H7 (cell line): Measurements from ENCODE around the gene ST3GAL4. TPM values are rescaled to one million over a fixed set of nuclear protein-coding genes. Genes with fewer than 3 reads are reported as not detected.

Experiments used
- DNase-seq: peaks from one replicate; pipeline ENCODE4 v3.0.0; 2012
- H3K27me3 ChIP-seq: 2 replicates; pipeline ENCODE4 v1.6.0; 2011; ENCODE audit warnings: mild to moderate bottlenecking, low read length; ENCODE audit not compliant: control insufficient read depth, insufficient read depth
- H3K36me3 ChIP-seq: replicated peaks from 2 replicates; pipeline ENCODE4 v1.5.1; 2011; ENCODE audit warnings: low read length; ENCODE audit not compliant: control insufficient read depth, insufficient read depth
- H3K4me3 ChIP-seq: 2 replicates; pipeline ENCODE4 v1.5.1; 2011; ENCODE audit warnings: low read depth, mild to moderate bottlenecking, control low read depth, low read length, moderate library complexity; ENCODE audit not compliant: insufficient read depth
- total RNA-seq: library from RNA; depleted of rRNA; stranded (reverse); fragments of >200 nt; shearing (Covaris generic); gene quantifications from 2 replicates; pipeline ENCODE4 v1.2.3, GENCODE V29; 2014

ST3GAL4 gene
- total RNA-seq, 1 experiment from 2014 or later, result 16.0 TPM

DNA sequence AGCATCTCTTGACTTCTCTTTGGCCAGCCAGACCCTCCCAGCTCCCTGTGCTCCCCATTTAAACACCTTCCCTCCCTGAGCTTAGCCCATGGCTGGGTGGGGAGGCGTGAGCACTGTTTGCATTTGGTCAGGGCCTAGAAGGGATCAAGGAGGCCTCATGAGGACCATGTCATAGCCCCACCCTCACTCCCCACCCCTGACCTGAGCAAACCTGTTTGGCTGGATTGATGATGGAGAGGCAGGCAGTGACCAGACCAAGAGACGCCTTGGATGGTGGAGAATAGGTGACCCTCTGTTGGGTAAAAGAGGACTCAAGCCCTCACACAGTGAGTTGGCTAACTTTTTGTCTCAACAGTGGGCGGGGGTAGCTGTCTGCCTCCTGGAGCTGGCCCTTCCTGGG, 49.9 kb downstream of the ST3GAL4 start:
- peak; percentile 26 for DNase-seq
- H3K27me3 ChIP-seq, result no peaks in the 10 kb centered on the region
- H3K36me3 ChIP-seq, result no peaks in the 10 kb centered on the region; the same call in 1 of the 2 replicates
- no peak overlapping the region for H3K4me3 ChIP-seq

DNA sequence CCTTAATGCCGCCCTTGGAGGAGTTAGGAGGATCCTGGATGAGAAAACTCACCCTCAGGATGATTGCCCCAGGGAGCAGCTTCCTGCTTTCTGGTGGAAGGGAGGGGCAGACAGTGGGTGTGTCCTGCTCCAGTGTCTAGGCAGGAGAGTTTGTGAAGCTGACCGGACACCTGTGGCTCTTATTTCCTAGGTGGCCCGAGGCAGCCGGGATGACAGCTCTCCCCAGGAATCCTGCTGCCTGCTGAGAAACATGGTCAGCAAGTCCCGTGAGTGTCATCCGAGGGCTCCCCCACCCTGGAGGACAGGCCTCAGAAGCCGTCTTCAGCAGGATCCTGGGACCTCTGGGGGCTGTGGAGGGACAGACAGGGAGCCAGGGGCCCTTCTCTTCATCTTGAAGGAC, 50.4 kb downstream of the ST3GAL4 start:
- DNase-seq, result no peak

DNA sequence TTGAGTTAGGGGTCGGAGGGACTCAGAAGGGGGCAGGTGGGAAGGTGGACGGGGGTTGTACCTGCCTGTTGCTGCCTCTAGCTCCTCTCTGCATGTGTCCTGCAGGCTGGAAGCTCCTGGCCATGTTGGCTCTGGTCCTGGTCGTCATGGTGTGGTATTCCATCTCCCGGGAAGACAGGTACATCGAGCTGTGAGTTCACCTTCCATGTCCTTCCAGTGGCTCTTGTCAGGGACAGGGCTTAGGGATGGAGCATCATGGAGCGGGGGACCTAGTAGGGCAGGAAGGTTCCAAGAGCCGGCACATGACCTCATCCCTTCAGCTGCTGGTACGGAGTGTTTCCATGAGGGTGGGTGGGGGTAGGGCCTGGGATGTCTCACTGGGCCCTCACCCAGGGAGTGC, 50.9 kb downstream of the ST3GAL4 start:
- no peak for DNase-seq
- Histone ChIP-seq H3K27me3 (no peaks in the 10 kb centered on the region), H3K4me3 (no peak overlapping the region), H3K36me3 (no peaks in the 10 kb centered on the region; the same call in 1 of the 2 replicates)

More for the DNA sequence above, 50.4 kb downstream of the ST3GAL4 start:
- no peaks in the 10 kb centered on the region for H3K27me3 ChIP-seq
- H3K4me3 ChIP-seq, result no peak overlapping the region
- H3K36me3 ChIP-seq, result no peaks in the 10 kb centered on the region; the same call in 1 of the 2 replicates

DNA sequence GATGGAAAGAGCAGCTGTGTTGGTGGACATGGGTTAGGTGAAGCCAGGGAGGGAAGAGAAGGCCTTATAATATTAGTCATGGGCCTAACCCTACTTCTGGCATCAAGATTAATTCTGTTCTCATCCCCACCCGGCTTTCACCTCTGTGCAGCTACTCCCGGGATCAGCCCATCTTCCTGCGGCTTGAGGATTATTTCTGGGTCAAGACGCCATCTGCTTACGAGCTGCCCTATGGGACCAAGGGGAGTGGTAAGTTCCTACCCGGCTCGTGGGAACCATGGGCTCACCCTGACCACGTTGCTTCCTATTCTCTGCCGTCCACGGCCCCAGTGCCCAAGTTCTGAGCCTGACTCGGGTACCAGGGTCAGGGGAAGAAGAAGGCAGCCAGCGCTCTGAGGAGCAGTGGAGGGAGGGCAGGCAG, 51.6 kb downstream of the ST3GAL4 start:
- Histone ChIP-seq H3K27me3 (no peaks in the 10 kb centered on the region), H3K36me3 (no peaks in the 10 kb centered on the region; the same call in 1 of the 2 replicates), H3K4me3 (no peak overlapping the region)
- DNase-seq, result no peak

DNA sequence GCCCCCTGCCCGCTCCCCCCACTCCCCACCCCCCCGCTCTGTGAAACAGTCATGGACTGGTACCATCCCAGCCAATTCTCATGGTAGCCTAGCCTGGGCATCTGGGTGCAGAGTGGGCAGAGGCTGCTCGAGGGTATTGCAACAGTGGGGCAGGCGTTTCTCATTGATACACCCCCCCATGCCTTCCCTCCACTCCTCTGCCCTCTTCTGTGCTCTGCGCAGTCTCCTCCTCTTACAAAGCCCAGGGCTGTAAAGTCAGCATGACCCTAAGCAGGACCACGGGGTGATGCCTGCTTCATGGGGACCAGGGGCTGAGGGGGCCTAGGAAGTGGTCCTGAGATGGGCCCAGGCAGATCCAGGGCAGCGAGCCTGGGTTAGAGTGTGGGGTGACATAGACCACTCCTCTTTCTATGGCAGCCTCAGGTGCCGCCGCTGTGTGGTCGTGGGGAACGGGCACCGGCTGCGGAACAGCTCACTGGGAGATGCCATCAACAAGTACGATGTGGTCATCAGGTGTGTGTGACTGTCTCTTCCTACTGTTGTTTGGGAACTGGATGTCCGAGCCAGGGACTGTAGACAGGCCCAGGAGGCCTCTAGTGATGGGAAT, 52.3 kb downstream of the ST3GAL4 start:
- no peak overlapping the region for H3K4me3 ChIP-seq
- peak; percentile 27 for DNase-seq

DNA sequence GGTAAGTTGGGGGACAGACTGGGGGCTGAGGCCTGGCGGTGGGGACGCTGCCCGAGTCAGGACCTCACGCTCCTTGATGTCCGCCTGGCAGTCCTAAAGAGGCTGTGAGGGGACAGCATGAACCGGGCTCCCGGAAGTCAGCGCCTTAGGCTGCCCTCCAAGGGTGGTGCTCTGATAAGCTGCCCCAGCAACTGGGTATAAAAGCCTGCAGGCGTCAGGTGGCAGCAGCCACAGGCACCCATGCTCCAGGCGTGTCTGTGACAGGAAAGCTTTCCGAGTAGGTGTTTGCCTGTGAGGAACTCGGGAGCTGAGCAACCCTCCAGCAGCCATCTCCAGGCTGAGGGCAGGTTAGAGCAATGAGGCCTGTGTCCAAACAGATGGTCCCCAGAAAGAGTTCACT, 53.0 kb downstream of the ST3GAL4 start:
- Histone ChIP-seq H3K36me3 (no peaks in the 10 kb centered on the region; the same call in 1 of the 2 replicates), H3K4me3 (no peak overlapping the region), H3K27me3 (no peaks in the 10 kb centered on the region)
- DNase-seq, result peak; percentile 11

More for the DNA sequence above, 52.3 kb downstream of the ST3GAL4 start:
- H3K36me3 ChIP-seq, result no peaks in the 10 kb centered on the region; the same call in 1 of the 2 replicates
- no peaks in the 10 kb centered on the region for H3K27me3 ChIP-seq

DNA sequence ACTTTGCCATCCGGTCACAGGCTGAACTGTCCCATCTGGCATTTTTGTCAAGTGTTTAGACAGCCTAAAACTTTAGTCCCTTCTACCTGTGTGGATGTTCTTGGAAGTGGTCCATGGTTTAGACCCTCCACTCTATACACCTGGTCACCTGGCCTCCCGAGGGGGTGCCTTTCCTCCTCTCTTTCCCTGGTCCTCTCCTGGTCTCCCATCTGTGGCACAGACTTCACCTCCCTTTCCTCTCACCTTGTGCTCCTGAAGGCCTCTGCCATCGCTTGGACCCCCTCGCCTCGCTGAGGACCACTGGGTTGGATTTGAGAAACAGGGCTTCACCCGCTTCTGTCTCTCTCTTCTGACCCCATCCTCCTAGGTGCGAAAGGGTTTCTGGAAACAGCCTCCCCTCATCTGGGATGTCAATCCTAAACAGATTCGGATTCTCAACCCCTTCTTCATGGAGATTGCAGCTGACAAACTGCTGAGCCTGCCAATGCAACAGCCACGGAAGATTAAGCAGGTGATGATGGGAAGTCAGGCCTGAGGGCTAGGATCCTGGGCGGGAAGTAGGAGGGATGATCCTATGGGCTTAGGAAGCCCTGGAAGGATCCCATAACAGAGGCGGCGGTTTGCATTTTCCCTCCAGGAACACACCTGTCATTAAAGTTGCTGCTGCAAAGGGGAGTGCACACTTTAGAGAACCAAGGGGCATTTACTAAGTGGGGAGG, 53.6 kb downstream of the ST3GAL4 start:
- peak; percentile 23 for DNase-seq
- no peaks in the 10 kb centered on the region; the same call in 1 of the 2 replicates for H3K36me3 ChIP-seq
- H3K27me3 ChIP-seq, result no peaks in the 10 kb centered on the region
- no peak overlapping the region for H3K4me3 ChIP-seq

DNA sequence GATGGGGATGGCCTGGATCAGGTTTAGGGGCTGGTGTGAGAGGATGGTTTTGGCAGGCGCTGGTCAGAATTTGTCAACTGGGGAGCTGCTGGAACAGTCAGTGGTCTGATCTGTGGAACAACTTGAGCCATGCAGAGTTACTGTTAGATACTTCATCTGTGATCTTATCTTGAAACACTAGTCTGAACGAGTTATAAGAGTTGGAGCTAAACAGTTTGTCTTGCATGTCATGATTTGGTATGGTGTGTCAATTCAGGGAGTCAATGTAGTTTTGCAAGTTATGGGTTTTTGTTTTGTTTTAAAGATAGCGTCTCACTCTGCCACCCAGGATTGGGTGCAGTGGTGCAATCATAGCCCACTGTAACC, 54.1 kb downstream of the ST3GAL4 start:
- no peaks in the 10 kb centered on the region; the same call in 1 of the 2 replicates for H3K36me3 ChIP-seq
- no peak for DNase-seq
- H3K27me3 ChIP-seq, result no peaks in the 10 kb centered on the region
- no peak overlapping the region for H3K4me3 ChIP-seq

DNA sequence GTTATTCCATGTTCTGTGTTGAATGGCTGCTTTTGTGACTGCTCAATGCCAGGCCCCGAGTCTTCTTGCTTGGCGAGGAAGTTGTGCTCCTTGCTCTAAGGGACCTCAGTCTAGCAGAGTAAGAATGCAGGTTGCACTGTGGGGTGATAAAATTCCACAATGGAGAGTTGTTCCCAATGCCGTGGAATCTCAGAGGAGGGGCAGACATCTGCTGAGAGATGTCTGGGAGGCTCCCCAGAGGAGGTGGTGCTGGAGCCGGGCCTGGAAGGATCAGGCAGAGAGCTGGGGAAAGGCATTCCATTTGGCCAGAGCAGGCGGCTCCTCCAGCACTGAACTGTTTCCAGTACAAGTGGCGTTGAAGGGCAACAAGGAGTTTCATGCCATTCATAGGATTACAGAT, 55.2 kb downstream of the ST3GAL4 start:
- DNase-seq, result no peak
- Histone ChIP-seq H3K27me3 (no peaks in the 10 kb centered on the region), H3K36me3 (no peaks in the 10 kb centered on the region; the same call in 1 of the 2 replicates), H3K4me3 (no peak overlapping the region)

DNA sequence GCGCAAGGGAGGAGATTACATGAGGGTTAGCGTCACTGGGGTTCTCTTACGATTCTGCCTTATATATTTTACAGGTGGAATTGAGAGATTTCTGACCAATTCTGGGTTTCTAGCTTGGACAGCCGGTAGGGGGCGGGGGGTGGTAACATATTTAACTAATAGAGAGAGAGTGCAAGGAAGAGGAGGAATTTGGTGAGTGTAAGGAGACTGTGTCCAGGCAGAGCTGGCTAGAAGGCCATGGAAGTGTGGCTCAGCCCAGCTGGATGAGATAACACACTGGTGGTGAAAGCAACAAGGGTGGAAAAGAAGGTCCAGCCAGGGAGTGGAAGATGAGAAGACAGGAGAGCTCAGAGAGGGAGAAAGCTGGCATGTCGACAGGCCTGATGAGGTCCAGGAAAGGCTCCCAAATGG, 56.5 kb downstream of the ST3GAL4 start:
- Histone ChIP-seq H3K4me3 (no peak overlapping the region), H3K27me3 (no peaks in the 10 kb centered on the region), H3K36me3 (no peaks in the 10 kb centered on the region; the same call in 1 of the 2 replicates)
- peak; percentile 60 for DNase-seq

DNA sequence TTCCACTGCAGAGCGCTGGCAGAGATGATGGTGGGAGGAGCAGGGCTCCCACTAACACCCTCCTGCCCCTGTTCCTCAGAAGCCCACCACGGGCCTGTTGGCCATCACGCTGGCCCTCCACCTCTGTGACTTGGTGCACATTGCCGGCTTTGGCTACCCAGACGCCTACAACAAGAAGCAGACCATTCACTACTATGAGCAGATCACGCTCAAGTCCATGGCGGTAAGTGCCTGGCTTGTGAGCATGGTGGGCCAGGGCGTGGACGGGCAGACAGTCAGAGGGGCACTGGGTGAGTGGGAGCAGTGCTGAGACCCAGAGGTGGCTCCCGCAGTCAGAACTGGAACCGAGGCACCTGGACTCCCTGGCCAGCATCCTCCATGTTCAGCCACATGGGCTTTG, 57.9 kb downstream of the ST3GAL4 start:
- Histone ChIP-seq H3K27me3 (no peaks in the 10 kb centered on the region), H3K4me3 (no peak overlapping the region), H3K36me3 (no peaks in the 10 kb centered on the region; the same call in 1 of the 2 replicates)
- DNase-seq, result no peak

DNA sequence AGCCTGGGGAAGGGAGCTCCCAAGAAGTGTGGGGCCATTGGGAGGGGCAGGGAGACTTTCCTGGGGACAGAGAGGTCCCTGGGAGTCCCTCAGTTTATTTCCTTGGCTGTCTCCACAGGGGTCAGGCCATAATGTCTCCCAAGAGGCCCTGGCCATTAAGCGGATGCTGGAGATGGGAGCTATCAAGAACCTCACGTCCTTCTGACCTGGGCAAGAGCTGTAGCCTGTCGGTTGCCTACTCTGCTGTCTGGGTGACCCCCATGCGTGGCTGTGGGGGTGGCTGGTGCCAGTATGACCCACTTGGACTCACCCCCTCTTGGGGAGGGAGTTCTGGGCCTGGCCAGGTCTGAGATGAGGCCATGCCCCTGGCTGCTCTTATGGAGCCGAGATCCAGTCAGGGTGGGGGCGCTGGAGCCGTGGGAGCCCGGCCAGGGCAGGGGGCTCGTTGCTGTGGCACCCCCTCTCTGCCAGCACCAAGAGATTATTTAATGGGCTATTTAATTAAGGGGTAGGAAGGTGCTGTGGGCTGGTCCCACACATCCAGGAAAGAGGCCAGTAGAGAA, 58.4 kb downstream of the ST3GAL4 start:
- no peak overlapping the region for H3K4me3 ChIP-seq
- H3K36me3 ChIP-seq, result no peaks in the 10 kb centered on the region; the same call in 1 of the 2 replicates
- no peaks in the 10 kb centered on the region for H3K27me3 ChIP-seq
- DNase-seq, result no peak

DNA sequence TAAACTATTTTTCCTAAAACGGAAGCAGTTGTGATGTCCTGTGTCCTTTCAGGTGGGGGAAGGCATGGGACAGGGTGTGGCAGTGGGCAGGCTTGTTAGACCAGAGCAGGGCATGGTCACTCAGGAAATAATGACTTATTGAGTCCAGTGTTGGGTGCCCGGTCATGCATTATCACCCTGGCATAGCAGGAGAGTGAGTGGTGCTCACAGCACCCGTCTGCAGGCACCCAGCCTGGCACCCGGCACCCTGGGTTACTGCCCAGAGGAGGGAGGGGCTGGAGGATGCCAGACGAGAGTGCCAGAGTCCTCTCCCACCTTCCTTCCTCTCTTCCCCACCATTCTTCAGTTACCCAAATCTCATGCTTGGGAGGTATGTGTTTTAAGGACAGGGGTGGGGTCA, 59.1 kb downstream of the ST3GAL4 start:
- DNase-seq, result no peak
- Histone ChIP-seq H3K36me3 (no peaks in the 10 kb centered on the region; the same call in 1 of the 2 replicates), H3K4me3 (no peak overlapping the region), H3K27me3 (no peaks in the 10 kb centered on the region)

DNA sequence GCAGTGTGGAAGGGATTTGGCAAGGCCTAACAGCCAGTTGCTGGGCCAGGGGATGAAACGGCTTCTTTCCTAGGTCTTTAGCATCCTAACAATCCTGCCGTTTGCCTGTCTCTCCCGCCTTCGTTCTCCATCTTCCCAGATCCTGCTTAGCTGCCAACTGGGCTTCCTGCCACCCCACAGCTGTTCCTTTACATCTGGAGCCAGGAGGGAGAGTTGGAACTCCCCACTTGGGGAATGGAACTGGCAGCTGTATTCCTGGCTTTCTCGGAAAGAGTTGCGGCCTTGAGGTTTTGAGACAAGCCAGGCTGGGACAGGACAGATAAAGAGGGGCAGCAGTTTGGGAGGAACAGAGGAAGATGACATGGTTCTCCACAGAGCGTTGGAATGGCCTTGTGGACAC, 59.6 kb downstream of the ST3GAL4 start:
- no peak for DNase-seq
- H3K4me3 ChIP-seq, result no peak overlapping the region
- H3K27me3 ChIP-seq, result no peaks in the 10 kb centered on the region
- H3K36me3 ChIP-seq, result no peaks in the 10 kb centered on the region; the same call in 1 of the 2 replicates
